ENCODE results near the gene PXMP4.

DNA sequence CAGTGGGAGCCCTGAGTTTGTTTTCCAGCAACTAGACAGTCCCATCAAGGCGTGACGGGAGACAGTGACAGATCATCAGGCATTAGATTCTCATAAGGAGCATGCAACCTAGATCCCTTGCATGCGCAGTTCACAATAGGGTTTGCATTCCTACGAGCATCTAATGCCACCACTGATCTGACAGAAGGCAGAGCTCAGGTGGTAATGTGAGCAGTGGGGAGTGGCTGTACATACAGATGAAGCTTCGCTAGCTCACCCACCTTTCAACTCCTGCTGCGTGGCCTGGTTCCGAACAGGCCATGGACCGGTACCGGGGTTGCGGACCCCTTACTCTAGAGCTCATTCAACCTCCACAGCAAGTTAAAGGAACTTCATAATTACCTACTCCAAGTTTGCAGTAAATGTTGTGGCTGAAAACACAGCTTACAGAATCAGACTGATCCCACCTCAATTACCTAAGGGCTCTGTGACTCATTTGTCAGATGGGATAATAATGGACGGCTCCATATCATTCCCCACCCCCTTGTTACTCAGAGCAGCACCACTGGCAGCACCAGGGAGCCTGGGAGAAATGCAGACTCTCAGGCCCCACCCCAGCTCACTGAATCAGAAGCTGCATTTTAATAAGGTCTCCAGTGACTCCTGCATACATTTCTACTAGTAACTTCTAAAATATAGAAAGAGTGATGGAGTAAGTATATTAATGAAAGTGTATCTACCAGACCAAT lies 15.7 kb downstream of the PXMP4 start:
- TF ChIP-seq EZH2phosphoT487 (IDR thresholded peaks at IDR 0.05; ENCODE audit: insufficient read depth, low read depth) = no peak
- no peak for TF ChIP-seq EZH2 (IDR thresholded peaks at IDR 0.05; ENCODE audit: insufficient read depth, poor library complexity, severe bottlenecking)
